Endodermal cell (in vitro differentiated cells): ENCODE results near the gene TFF1. TPM values are rescaled to one million over a fixed set of nuclear protein-coding genes. Genes with fewer than 3 reads are reported as not detected.

Source experiments
- DNase-seq: peaks from one replicate; pipeline ENCODE4 v3.0.0-alpha.2; 2017
- H3K27ac ChIP-seq: 2 replicates; pipeline ENCODE4 v1.5.1; 2013; ENCODE audit warnings: mild to moderate bottlenecking, low read depth, low read length, moderate library complexity
- H3K27me3 ChIP-seq: 2 replicates; pipeline ENCODE4 v1.6.1; 2013; ENCODE audit warnings: mild to moderate bottlenecking, low read length, moderate library complexity; ENCODE audit not compliant: insufficient read depth, control insufficient read depth, poor library complexity, severe bottlenecking
- H3K36me3 ChIP-seq: 2 replicates; pipeline ENCODE4 v1.7.0; 2013; ENCODE audit warnings: mild to moderate bottlenecking, low read length, moderate library complexity; ENCODE audit not compliant: control insufficient read depth, insufficient read depth
- H3K4me1 ChIP-seq: one replicate; pipeline ENCODE4 v1.7.0; 2013; ENCODE audit warnings: low read length; ENCODE audit not compliant: control insufficient read depth, insufficient read depth
- H3K4me3 ChIP-seq: 2 replicates; pipeline ENCODE4 v1.5.1; 2013; ENCODE audit warnings: mild to moderate bottlenecking, low read length, moderate library complexity
- H3K9ac ChIP-seq: 2 replicates; pipeline ENCODE4 v1.6.1; 2013; ENCODE audit warnings: mild to moderate bottlenecking, low read length, moderate library complexity; ENCODE audit not compliant: poor library complexity, severe bottlenecking; ENCODE audit errors: extremely low read depth
- H3K9me3 ChIP-seq: 2 replicates; pipeline ENCODE4 v1.6.1; 2013; ENCODE audit warnings: mild to moderate bottlenecking, low read length, moderate library complexity; ENCODE audit not compliant: control insufficient read depth
- H3K27ac Mint-ChIP-seq: 2 replicates; pipeline ENCODE4 v1.8.0; 2020; ENCODE audit warnings: mixed read lengths
- H3K27me3 Mint-ChIP-seq: 2 replicates; pipeline ENCODE4 v1.8.0; 2021; ENCODE audit warnings: mild to moderate bottlenecking, mixed read lengths; ENCODE audit not compliant: insufficient read depth
- H3K36me3 Mint-ChIP-seq: 2 replicates; pipeline ENCODE4 v1.8.0; 2020; ENCODE audit warnings: low read depth, mixed read lengths
- H3K4me1 Mint-ChIP-seq: 2 replicates; pipeline ENCODE4 v1.8.0; 2020; ENCODE audit warnings: mixed read lengths
- H3K4me3 Mint-ChIP-seq: 2 replicates; pipeline ENCODE4 v1.8.0; 2020; ENCODE audit warnings: mild to moderate bottlenecking, moderate library complexity, mixed read lengths
- H3K9me3 Mint-ChIP-seq: 2 replicates; pipeline ENCODE4 v1.8.0; 2020; ENCODE audit warnings: mild to moderate bottlenecking, mixed read lengths
- CTCF ChIP-seq: fragments of 200-600 bp; sonication (generic); conservative IDR thresholded peaks from 2 replicates; pipeline ENCODE4 v1.5.0; 2021; ENCODE audit warnings: antibody characterized with exemption, mild to moderate bottlenecking
- WGBS, 2 experiments: methylation state at CpG; one replicate each; pipeline versions ENCODE4 v1.1.5 to v1.1.7; 2013; ENCODE audit warnings: missing lambda C conversion rate in 2 of 2, mixed read lengths in 1 of 2; ENCODE audit not compliant: insufficient coverage in 1 of 2, insufficient read length in 1 of 2; 5-methylcytosine and 5-hydroxymethylcytosine counted together
- total RNA-seq, 2 donors: library from RNA; stranded (reverse); fragmentation: NEBNext Ultra II Directional in 1 of 2; extraction: Animal tissue kit (Norgen Biotek cat#: 25700) in 1 of 2; gene quantifications; 2 replicates in 1 of 2; 3 replicates in 1 of 2; pipeline ENCODE4 v1.2.1, GENCODE V29; 2021

The TFF1 gene
- total RNA-seq, 2 donors from 2014 or later = 1.6 to 3.7 TPM

GRCh38 chr21:42412636-42412933, 46.2 kb upstream of the TFF1 start:
- H3K27me3 Mint-ChIP-seq = no peaks in the 10 kb centered on the region
- no peaks in the 10 kb centered on the region for H3K36me3 ChIP-seq
- H3K4me1 Mint-ChIP-seq = no peaks in the 10 kb centered on the region
- H3K4me3 ChIP-seq = no peak overlapping the region
- no peaks in the 10 kb centered on the region for H3K9me3 Mint-ChIP-seq
- no peak overlapping the region for H3K27ac Mint-ChIP-seq
- no peaks in the 10 kb centered on the region for H3K4me1 ChIP-seq
- no peak for DNase-seq
- no peak overlapping the region for H3K4me3 Mint-ChIP-seq
- H3K27me3 ChIP-seq = no peaks in the 10 kb centered on the region
- H3K9ac ChIP-seq = no peak overlapping the region
- no peaks in the 10 kb centered on the region for H3K36me3 Mint-ChIP-seq
- TF ChIP-seq CTCF = no peak
- no peaks in the 10 kb centered on the region for H3K9me3 ChIP-seq
- no peak overlapping the region for H3K27ac ChIP-seq
- 70 to 89% methylated on average over 2 to 5 of the region's 5 CpGs for WGBS, 2 experiments

- no peak for DNase-seq
- H3K4me1 Mint-ChIP-seq = no peaks in the 10 kb centered on the region
- Histone ChIP-seq H3K9ac (no peak overlapping the region), H3K4me1 (no peaks in the 10 kb centered on the region), H3K27me3 (no peaks in the 10 kb centered on the region), H3K27ac (peak overlapping the region; percentile 17), H3K4me3 (no peak overlapping the region), H3K36me3 (no peaks in the 10 kb centered on the region), H3K9me3 (no peaks in the 10 kb centered on the region)
- peak; percentile 9 for TF ChIP-seq CTCF
- no peaks in the 10 kb centered on the region for H3K27me3 Mint-ChIP-seq
- no peak overlapping the region for H3K27ac Mint-ChIP-seq
- 88% methylated on average over 12 to 21 of the region's 21 CpGs for WGBS, 2 experiments
- no peak overlapping the region for H3K4me3 Mint-ChIP-seq
- H3K36me3 Mint-ChIP-seq = no peaks in the 10 kb centered on the region
- H3K9me3 Mint-ChIP-seq = no peaks in the 10 kb centered on the region
Observed at GRCh38 chr21:42411891-42412635, 45.7 kb upstream of the TFF1 start.

- Histone ChIP-seq H3K4me1 (no peaks in the 10 kb centered on the region), H3K36me3 (no peaks in the 10 kb centered on the region), H3K27ac (peak overlapping the region; percentile 17), H3K9ac (no peak overlapping the region), H3K4me3 (no peak overlapping the region), H3K27me3 (no peaks in the 10 kb centered on the region), H3K9me3 (no peaks in the 10 kb centered on the region)
- Mint-ChIP-seq H3K27me3 (no peaks in the 10 kb centered on the region), H3K9me3 (no peaks in the 10 kb centered on the region), H3K36me3 (no peaks in the 10 kb centered on the region), H3K27ac (no peak overlapping the region), H3K4me3 (no peak overlapping the region), H3K4me1 (no peaks in the 10 kb centered on the region)
- 68 to 80% methylated on average over 3 to 7 of the region's 7 CpGs for WGBS, 2 experiments
- peak; percentile 68 for DNase-seq
- TF ChIP-seq CTCF = peak; percentile 59
Observed at GRCh38 chr21:42411197-42411869, 45.0 kb upstream of the TFF1 start.
